K562 (cell line): ENCODE data around the gene SGMS1. TPM values are rescaled to one million over a fixed set of nuclear protein-coding genes. Genes with fewer than 3 reads are reported as not detected.
A peak's percentile ranks its signal among the peaks of the same experiment; 100 is the strongest.

Source experiments
- ATAC-seq: fragments of 200-7000 bp; cut with Tn5 transposase; 3 replicates; pipeline ENCODE4 v1.9.1; 2020; ENCODE audit warnings: moderate library complexity
- BruUV-seq: library from RNA; stranded (reverse); fragments of 400-500 nt; replicated peaks from 2 replicates; lab custom pipeline; 2021; lab: Mats Ljungman, UMichigan
- CTCF ChIA-PET: fragments of 300-600 bp; formaldehyde crosslinking; extraction: SDS; loops from one replicate; lab custom pipeline; 2021; ENCODE audit warnings: low intra/inter-chr PET ratio; lab: Yijun Ruan, JAX
- POLR2A ChIA-PET: fragments of 300-600, 350-650 bp; sonication (Branson Sonifier 250); formaldehyde crosslinking; extraction: SDS; loops from one replicate; lab custom pipeline; 2021; ENCODE audit warnings: antibody characterized with exemption, inconsistent platforms; lab: Yijun Ruan, JAX
- DNase-seq, 4 experiments: peaks; one replicate each; pipeline versions ENCODE4 v3.0.0 to v3.0.0-alpha.2; 2011 to 2018; ENCODE audit warnings: low spot score in 3 of 4, mixed read lengths in 3 of 4; ENCODE audit errors: extremely low read depth in 1 of 4
- FAIRE-seq: peaks from 2 replicates; lab custom pipeline; 2011; peaks lifted over from hg19 to GRCh38; lab: Jason Lieb, UNC
- H2AFZ ChIP-seq: 2 replicates; pipeline ENCODE4 v1.6.0; 2011; ENCODE audit warnings: low read depth, low read length, control low read depth, inconsistent platforms
- H3K27ac ChIP-seq: fragments of 200-600 bp; 3 replicates; pipeline ENCODE4 v1.8.0; 2011; ENCODE audit warnings: low read depth, mild to moderate bottlenecking, control low read depth, inconsistent platforms, low read length, moderate library complexity, mixed read lengths; ENCODE audit errors: extremely low read depth
- H3K27me3 ChIP-seq, 2 experiments: fragments of 300-600 bp in 1 of 2; 2 replicates in 1 of 2; 3 replicates in 1 of 2; pipeline versions ENCODE4 v1.6.0 to v1.8.0; 2011; ENCODE audit warnings: inconsistent platforms in 2 of 2, low read length in 2 of 2, mild to moderate bottlenecking in 1 of 2, mixed read lengths in 1 of 2, moderate library complexity in 1 of 2; ENCODE audit not compliant: control insufficient read depth in 2 of 2, insufficient read depth in 2 of 2
- H3K36me3 ChIP-seq: fragments of 300-600 bp; 3 replicates; pipeline ENCODE4 v1.8.0; 2011; ENCODE audit warnings: mild to moderate bottlenecking, low read length, inconsistent platforms; ENCODE audit not compliant: control insufficient read depth, insufficient read depth
- H3K4me1 ChIP-seq, 2 experiments: fragments of 200-600 bp in 1 of 2; replicated peaks in 1 of 2; 2 replicates in 1 of 2; 3 replicates in 1 of 2; pipeline versions ENCODE4 v1.5.1 to v1.8.0; 2011; ENCODE audit warnings: inconsistent platforms in 2 of 2, low read length in 2 of 2, mild to moderate bottlenecking in 1 of 2, mixed read lengths in 1 of 2, moderate library complexity in 1 of 2; ENCODE audit not compliant: control insufficient read depth in 2 of 2, insufficient read depth in 2 of 2
- H3K4me2 ChIP-seq: 2 replicates; pipeline ENCODE4 v1.6.1; 2011; ENCODE audit warnings: low read length, control low read depth, inconsistent platforms, mixed read lengths; ENCODE audit not compliant: insufficient read depth
- H3K4me3 ChIP-seq: fragments of 200-600 bp; sonication (generic), shearing (Covaris generic); 2 replicates; pipeline ENCODE4 v1.5.1; 2016; ENCODE audit warnings: control low read depth, inconsistent platforms
- H3K79me2 ChIP-seq: fragments of 200-600 bp; 3 replicates; pipeline ENCODE4 v1.8.0; 2011; ENCODE audit warnings: low read length, inconsistent platforms; ENCODE audit not compliant: control insufficient read depth, insufficient read depth
- H3K9ac ChIP-seq, 2 experiments: 2 replicates each; pipeline versions ENCODE4 v1.6.0 to v1.6.1; 2011; ENCODE audit warnings: low read depth in 2 of 2, low read length in 2 of 2, control low read depth in 1 of 2, inconsistent platforms in 1 of 2, mild to moderate bottlenecking in 1 of 2, mixed read lengths in 1 of 2; ENCODE audit not compliant: insufficient read depth in 1 of 2
- H3K9me1 ChIP-seq: one replicate; pipeline ENCODE4 v1.6.0; 2011; ENCODE audit warnings: inconsistent platforms, mild to moderate bottlenecking, low read length, moderate library complexity; ENCODE audit not compliant: control insufficient read depth, insufficient read depth
- H3K9me3 ChIP-seq: replicated peaks from 2 replicates; pipeline ENCODE4 v1.5.1; 2011; ENCODE audit warnings: low read depth, low read length, inconsistent platforms; ENCODE audit not compliant: control insufficient read depth, insufficient read depth
- H4K20me1 ChIP-seq: replicated peaks from 2 replicates; pipeline ENCODE4 v1.6.1; 2011; ENCODE audit warnings: low read length, inconsistent platforms, mixed read lengths; ENCODE audit not compliant: control insufficient read depth, insufficient read depth
- ADNP ChIP-seq: fragments of 200-800 bp; sonication (Bioruptor generic); IDR thresholded peaks from 2 replicates; pipeline ENCODE4 v1.6.1; 2016; ENCODE audit warnings: missing genetic modification characterization, missing compliant biosample characterization
- ARID1B ChIP-seq: fragments of 450-650 bp; IDR thresholded peaks from 2 replicates; pipeline ENCODE4 v1.6.1; 2016; ENCODE audit warnings: antibody characterized with exemption, mild to moderate bottlenecking, inconsistent platforms
- E2F3 ChIP-seq: fragments of 250-450 bp; sonication (Bioruptor Pico); IDR thresholded peaks from 2 replicates; pipeline ENCODE4 v1.4.0; 2020; ENCODE audit warnings: mild to moderate bottlenecking
- ELF2 ChIP-seq: fragments of 250-450 bp; sonication (Bioruptor Pico); IDR thresholded peaks from 2 replicates; pipeline ENCODE4 v1.5.0; 2021; ENCODE audit warnings: mild to moderate bottlenecking
- FOXJ2 ChIP-seq: fragments of 200-800 bp; sonication (Bioruptor generic); IDR thresholded peaks from 2 replicates; pipeline ENCODE4 v1.6.1; 2016; ENCODE audit warnings: missing genetic modification characterization, missing compliant biosample characterization
- GTF2A2 ChIP-seq: IDR thresholded peaks from 2 replicates; pipeline ENCODE4 v1.6.1; 2016; ENCODE audit warnings: mild to moderate bottlenecking, missing genetic modification characterization, missing compliant biosample characterization
- MEIS2 ChIP-seq: fragments of 450-650 bp; IDR thresholded peaks from 2 replicates; pipeline ENCODE4 v1.6.1; 2014; ENCODE audit warnings: mild to moderate bottlenecking; ENCODE audit not compliant: partially characterized antibody
- NCOA4 ChIP-seq: fragments of 450-650 bp; IDR thresholded peaks from 2 replicates; pipeline ENCODE4 v1.6.1; 2018; ENCODE audit warnings: mild to moderate bottlenecking; ENCODE audit not compliant: partially characterized antibody
- NR4A1 ChIP-seq, 2 experiments: fragments of 250-450 bp in 1 of 2; fragments of 450-650 bp in 1 of 2; sonication (Bioruptor Pico) in 1 of 2; IDR thresholded peaks; 2 replicates each; pipeline versions ENCODE4 v1.4.0 to v1.6.1; 2016 to 2020; ENCODE audit warnings: mild to moderate bottlenecking in 2 of 2, missing compliant biosample characterization in 1 of 2, missing genetic modification characterization in 1 of 2, moderate library complexity in 1 of 2
- PBX2 ChIP-seq, 2 experiments: IDR thresholded peaks in 1 of 2; conservative IDR thresholded peaks in 1 of 2; 2 replicates each; pipeline ENCODE4 v1.6.1; 2016; ENCODE audit warnings: low read depth in 2 of 2, mild to moderate bottlenecking in 1 of 2, missing compliant biosample characterization in 1 of 2, missing genetic modification characterization in 1 of 2, moderate library complexity in 1 of 2
- PHB2 ChIP-seq: fragments of 450-650 bp; IDR thresholded peaks from 2 replicates; pipeline ENCODE4 v1.6.1; 2017; ENCODE audit warnings: low read depth
- YBX1 ChIP-seq: fragments of 450-650 bp; IDR thresholded peaks from 2 replicates; pipeline ENCODE4 v1.7.1; 2016; ENCODE audit warnings: mild to moderate bottlenecking
- ZNF445 ChIP-seq: fragments of 250-450 bp; sonication (Bioruptor Pico); IDR thresholded peaks from 2 replicates; pipeline ENCODE4 v1.4.0; 2020; ENCODE audit warnings: low read depth, mild to moderate bottlenecking, moderate library complexity
- ZNF695 ChIP-seq: fragments of 450-650 bp; formaldehyde crosslinking; IDR thresholded peaks from 2 replicates; pipeline ENCODE4 v1.4.0; 2020; ENCODE audit warnings: mild to moderate bottlenecking, moderate library complexity
- WGBS: fragments of 100-300 bp; shearing (Covaris generic); methylation state at CpG from one replicate; pipeline ENCODE4 v1.1.6; 2016; ENCODE audit warnings: low coverage, mixed read lengths; ENCODE audit not compliant: insufficient coverage; ENCODE audit errors: missing lambda C conversion rate; 5-methylcytosine and 5-hydroxymethylcytosine counted together
- in situ Hi-C: fragments of 300-500 bp; cut with MboI; formaldehyde crosslinking; loops from 4 replicates; pipeline ENCODE4 v1.15.0; 2018; ENCODE audit warnings: inconsistent platforms, mixed read lengths
- intact Hi-C: fragments of 100-400 bp; cut with micrococcal nuclease; formaldehyde crosslinking; loops from 2 replicates; pipeline ENCODE4 v1.14.2; 2022
- polyA plus RNA-seq, 8 experiments: library from polyadenylated mRNA; depleted of rRNA in 4 of 8; stranded (reverse) in 5 of 8; unstranded in 3 of 8; fragments of >200 nt; fragmentation: Nextera tagmentation in 2 of 8; fragmentation: Illumina TruSeq in 1 of 8; extraction: Ambion mirVana in 2 of 8; extraction: Trizol in 1 of 8; gene quantifications; 2 replicates each; pipeline versions ENCODE4 v1.2.1 to v1.2.3, GENCODE V29; 2011 to 2014; ENCODE audit warnings: inconsistent platforms in 1 of 8, missing spikeins in 1 of 8
- total RNA-seq, 7 experiments: library from RNA; depleted of rRNA in 6 of 7; stranded (reverse); fragments of >200 nt in 6 of 7; fragmentation: Illumina TruSeq in 2 of 7; extraction: Trizol in 2 of 7; gene quantifications; 2 replicates each; pipeline versions ENCODE4 v1.2.1 to v1.2.3, GENCODE V29; 2011 to 2021; ENCODE audit warnings: low replicate concordance in 1 of 7
- TF ChIP-seq, protein P1 (sequence below): fragments of 450-650 bp; IDR thresholded peaks from 2 replicates; pipeline ENCODE4 v1.7.0; 2016; ENCODE audit warnings: borderline replicate concordance

The SGMS1 gene
- total and polyA plus RNA-seq, 9 of the 15 experiments (the other 6 are each of a cell fraction or from before 2014, with no cell fraction given) = 22.6 to 232 (median 82.2) TPM

DNA sequence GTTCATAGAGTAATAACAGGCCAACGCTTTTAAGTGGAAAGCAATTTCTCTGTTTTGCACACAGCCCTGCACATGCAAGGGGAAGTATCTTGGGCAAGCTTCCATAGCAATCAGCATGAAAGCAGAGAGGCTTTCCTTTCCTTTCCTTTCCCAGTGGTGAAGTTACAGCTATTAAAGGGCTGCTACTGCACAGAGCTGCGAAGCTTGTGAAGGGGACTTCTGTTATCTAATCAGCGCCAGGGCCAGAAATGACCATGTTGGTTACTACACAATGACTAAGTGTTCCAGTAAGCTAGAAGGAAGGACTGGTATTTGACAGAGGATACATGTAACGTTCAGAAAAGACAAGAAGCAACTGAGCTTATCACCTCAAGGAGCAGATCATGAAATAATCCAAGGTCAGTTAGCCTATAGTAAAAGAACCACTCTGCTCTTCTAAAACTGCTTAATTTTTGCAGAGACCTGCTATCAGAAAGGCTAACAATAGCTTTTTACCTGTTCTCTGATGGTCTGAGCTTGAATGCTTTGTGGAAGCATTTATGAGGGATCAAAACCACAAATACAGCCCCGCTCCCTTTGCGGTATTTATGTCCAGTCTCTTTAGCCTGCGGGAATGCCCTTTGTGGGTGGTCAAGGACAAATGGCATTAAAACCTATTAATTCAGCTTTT, 45.9 kb downstream of the SGMS1 start (continued):
- no peak for TF ChIP-seq NR4A1 (CRISPR knock-in tag; IDR thresholded peaks at IDR 0.05)
- peak; percentile 62; the same call in 1 of the 2 replicates for TF ChIP-seq NR4A1 (tag; IDR thresholded peaks at IDR 0.05)
- TF ChIP-seq ARID1B = peak; percentile 98
- 0 out of 2 replicates have a peak, but pooled peaks have one; percentile 27 for TF ChIP-seq E2F3 (CRISPR knock-in tag)
- TF ChIP-seq ZNF445 (CRISPR knock-in tag) = no peak
- TF ChIP-seq, protein P1, sequence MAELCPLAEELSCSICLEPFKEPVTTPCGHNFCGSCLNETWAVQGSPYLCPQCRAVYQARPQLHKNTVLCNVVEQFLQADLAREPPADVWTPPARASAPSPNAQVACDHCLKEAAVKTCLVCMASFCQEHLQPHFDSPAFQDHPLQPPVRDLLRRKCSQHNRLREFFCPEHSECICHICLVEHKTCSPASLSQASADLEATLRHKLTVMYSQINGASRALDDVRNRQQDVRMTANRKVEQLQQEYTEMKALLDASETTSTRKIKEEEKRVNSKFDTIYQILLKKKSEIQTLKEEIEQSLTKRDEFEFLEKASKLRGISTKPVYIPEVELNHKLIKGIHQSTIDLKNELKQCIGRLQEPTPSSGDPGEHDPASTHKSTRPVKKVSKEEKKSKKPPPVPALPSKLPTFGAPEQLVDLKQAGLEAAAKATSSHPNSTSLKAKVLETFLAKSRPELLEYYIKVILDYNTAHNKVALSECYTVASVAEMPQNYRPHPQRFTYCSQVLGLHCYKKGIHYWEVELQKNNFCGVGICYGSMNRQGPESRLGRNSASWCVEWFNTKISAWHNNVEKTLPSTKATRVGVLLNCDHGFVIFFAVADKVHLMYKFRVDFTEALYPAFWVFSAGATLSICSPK = no peak

DNA sequence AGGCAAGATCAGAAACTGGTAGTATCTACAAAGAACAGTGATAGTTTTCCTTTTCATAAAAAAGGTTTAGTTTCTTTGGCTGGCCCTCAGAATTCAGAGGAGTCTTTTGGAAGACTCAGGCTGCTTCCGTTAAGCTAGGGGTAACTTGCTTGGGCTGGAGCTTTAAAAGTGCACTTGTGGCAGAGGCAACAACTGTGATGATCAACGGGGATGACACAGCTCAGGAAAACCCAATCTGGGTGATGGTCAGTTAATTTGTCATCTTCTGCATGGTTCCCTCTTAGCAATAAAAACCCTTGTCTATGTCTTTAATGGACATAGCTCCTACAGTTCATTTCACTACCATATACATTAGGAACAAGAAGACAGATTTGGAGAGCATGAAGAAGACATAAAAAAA, 46.7 kb downstream of the SGMS1 start:
- POLR2A ChIA-PET = interaction anchor here (0.6 to 5.5 kb wide), 23 partner anchors 10 to 621 kb away, joined by 3 to 67 read pairs (median 4); partner anchors contain the start of gene SGMS1
- Histone ChIP-seq H3K4me1 (peaks cover 52 to 90% of the 10 kb centered on the region in 2 experiments), H3K4me2 (peak overlapping the region; percentile 53), H3K9ac (peak overlapping the region; percentile 59 to 86; a peak in 3 of 4 replicates), H3K9me1 (no peaks in the 10 kb centered on the region), H2AFZ (no peak overlapping the region), H3K79me2 (peaks cover 94% of the 10 kb centered on the region), H4K20me1 (no peaks in the 10 kb centered on the region), H3K27ac (peak overlapping the region; percentile 97), H3K4me3 (no peak overlapping the region), H3K9me3 (no peaks in the 10 kb centered on the region), H3K36me3 (no peaks in the 10 kb centered on the region; the same call in 1 of the 3 replicates), H3K27me3 (no peaks in the 10 kb centered on the region)
- CTCF ChIA-PET = no interaction called here
- peak in 1 of 4 experiments; percentile 56 for DNase-seq
- in situ Hi-C loops (no loop called here), intact Hi-C loops (loop anchor here (1.0 kb wide), 1 partner anchor 46 kb away; the partner anchor contains the start of gene SGMS1)
- peak; percentile 19 for ATAC-seq
- WGBS = 10% methylated on average over 2 of the region's 2 CpGs
- FAIRE-seq = peak; percentile 44
- TF ChIP-seq GTF2A2 (tag) = 0 out of 2 replicates have a peak, but pooled peaks have one; percentile 1
- TF ChIP-seq NCOA4 = no peak
- peak; percentile 25; the same call in 1 of the 2 replicates for TF ChIP-seq ADNP
- no peak for TF ChIP-seq PBX2 (CRISPR knock-in tag; IDR thresholded peaks at IDR 0.05; ENCODE audit: low read depth)
- TF ChIP-seq PBX2 (tag; conservative IDR thresholded peaks at IDR 0.05; ENCODE audit: low read depth) = 0 out of 2 replicates have a peak, but pooled peaks have one; percentile 6
- TF ChIP-seq PHB2 = no peak
- TF ChIP-seq ELF2 (CRISPR knock-in tag) = peak; percentile 25; the same call in 1 of the 2 replicates
- TF ChIP-seq YBX1 = no peak
- 0 out of 2 replicates have a peak, but pooled peaks have one; percentile 12 for TF ChIP-seq FOXJ2 (tag)
- no peak for TF ChIP-seq ZNF695 (CRISPR knock-in tag)
- peak; percentile 22 for TF ChIP-seq MEIS2
- no TSS peak for BruUV-seq
